ENCODE data around the gene NT5M. TPM values are rescaled to one million over a fixed set of nuclear protein-coding genes. Genes with fewer than 3 reads are reported as not detected.
A peak's percentile ranks its signal among the peaks of the same experiment; 100 is the strongest.

The NT5M gene
- total RNA-seq, 1 donor from 2014 or later = 1.9 TPM

DNA sequence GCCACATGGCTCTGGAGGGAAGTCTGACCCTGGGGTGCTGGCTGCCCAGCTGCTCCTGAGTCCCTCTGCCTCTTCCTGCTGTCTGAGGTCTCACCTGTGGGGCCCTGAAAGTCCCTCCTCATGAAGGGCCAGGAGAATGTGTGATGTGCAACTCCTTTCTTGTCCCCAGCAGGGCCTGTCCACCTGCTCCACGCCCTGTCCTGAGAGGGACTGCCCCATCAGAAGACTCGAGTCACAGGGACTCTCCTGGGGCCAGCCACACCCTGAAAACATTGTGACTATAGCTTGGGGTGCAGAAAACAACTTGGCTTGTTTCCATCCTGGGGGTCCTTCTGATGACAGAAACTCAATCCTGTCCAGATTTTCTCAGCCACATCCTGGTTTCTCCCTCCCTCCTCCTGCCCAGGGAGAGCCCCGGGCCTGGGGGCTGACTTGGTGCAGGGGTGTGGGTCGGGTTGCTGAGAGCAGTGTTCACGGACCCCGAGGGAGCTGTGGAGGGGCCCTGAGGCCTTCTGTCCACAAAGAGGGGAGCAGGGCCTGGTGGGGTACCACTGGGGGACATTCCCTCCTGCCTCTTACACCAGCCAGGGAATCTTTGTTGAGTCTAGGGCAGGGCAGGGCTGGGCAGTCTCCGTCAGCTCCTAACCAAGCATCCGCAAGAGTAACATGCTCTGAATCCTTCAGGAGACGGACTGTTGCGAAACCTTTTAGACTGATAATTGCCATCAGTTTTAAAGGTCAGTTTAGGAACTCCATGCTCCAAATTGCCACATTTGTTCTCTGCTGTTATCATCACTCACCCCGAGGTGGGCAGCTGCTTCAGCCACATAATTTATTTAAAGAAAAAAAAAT lies 45.9 kb downstream of the NT5M start:
- Histone ChIP-seq H3K36me3 (no peaks in the 10 kb centered on the region), H3K27ac (no peak overlapping the region), H3K27me3 (no peaks in the 10 kb centered on the region), H3K4me3 (no peak overlapping the region), H3K9me3 (no peaks in the 10 kb centered on the region), H3K4me1 (no peaks in the 10 kb centered on the region)
- intact Hi-C loops (cut with DNase I) = no loop called here
- DNase-seq (peak; percentile 40), ATAC-seq (no peak)
- TF ChIP-seq CTCF (IDR thresholded peaks at IDR 0.05) = no peak

- intact Hi-C loops (cut with DNase I) = no loop called here
- Histone ChIP-seq H3K27me3 (no peaks in the 10 kb centered on the region), H3K9me3 (no peaks in the 10 kb centered on the region), H3K27ac (no peak overlapping the region), H3K4me1 (no peaks in the 10 kb centered on the region), H3K4me3 (no peak overlapping the region), H3K36me3 (no peaks in the 10 kb centered on the region)
- ATAC-seq = no peak
- no peak for TF ChIP-seq CTCF (IDR thresholded peaks at IDR 0.05)
- DNase-seq = peak; percentile 41
These were observed 46.5 kb downstream of the NT5M start for GRCh38 chr17:17349724-17350106.

- no peak for ATAC-seq
- TF ChIP-seq CTCF (IDR thresholded peaks at IDR 0.05) = no peak
- peak; percentile 60 for DNase-seq
- Histone ChIP-seq H3K36me3 (no peaks in the 10 kb centered on the region), H3K4me1 (peaks cover 5% of the 10 kb centered on the region), H3K9me3 (no peaks in the 10 kb centered on the region), H3K27ac (no peak overlapping the region), H3K4me3 (no peak overlapping the region), H3K27me3 (no peaks in the 10 kb centered on the region)
- intact Hi-C loops (cut with DNase I) = no loop called here
These were observed 47.5 kb downstream of the NT5M start for GRCh38 chr17:17350491-17351355.

- no peaks in the 10 kb centered on the region for H3K9me3 ChIP-seq
- H3K36me3 ChIP-seq = no peaks in the 10 kb centered on the region
- H3K4me3 ChIP-seq = no peak overlapping the region
- peak; percentile 44 for DNase-seq
- no peak for TF ChIP-seq CTCF (IDR thresholded peaks at IDR 0.05)
- H3K27me3 ChIP-seq = no peaks in the 10 kb centered on the region
- intact Hi-C loops (cut with DNase I) = no loop called here
- no peak overlapping the region for H3K27ac ChIP-seq
- peaks cover 5% of the 10 kb centered on the region for H3K4me1 ChIP-seq
- no peak for ATAC-seq
These were observed 48.3 kb downstream of the NT5M start for GRCh38 chr17:17351356-17351891.

DNA sequence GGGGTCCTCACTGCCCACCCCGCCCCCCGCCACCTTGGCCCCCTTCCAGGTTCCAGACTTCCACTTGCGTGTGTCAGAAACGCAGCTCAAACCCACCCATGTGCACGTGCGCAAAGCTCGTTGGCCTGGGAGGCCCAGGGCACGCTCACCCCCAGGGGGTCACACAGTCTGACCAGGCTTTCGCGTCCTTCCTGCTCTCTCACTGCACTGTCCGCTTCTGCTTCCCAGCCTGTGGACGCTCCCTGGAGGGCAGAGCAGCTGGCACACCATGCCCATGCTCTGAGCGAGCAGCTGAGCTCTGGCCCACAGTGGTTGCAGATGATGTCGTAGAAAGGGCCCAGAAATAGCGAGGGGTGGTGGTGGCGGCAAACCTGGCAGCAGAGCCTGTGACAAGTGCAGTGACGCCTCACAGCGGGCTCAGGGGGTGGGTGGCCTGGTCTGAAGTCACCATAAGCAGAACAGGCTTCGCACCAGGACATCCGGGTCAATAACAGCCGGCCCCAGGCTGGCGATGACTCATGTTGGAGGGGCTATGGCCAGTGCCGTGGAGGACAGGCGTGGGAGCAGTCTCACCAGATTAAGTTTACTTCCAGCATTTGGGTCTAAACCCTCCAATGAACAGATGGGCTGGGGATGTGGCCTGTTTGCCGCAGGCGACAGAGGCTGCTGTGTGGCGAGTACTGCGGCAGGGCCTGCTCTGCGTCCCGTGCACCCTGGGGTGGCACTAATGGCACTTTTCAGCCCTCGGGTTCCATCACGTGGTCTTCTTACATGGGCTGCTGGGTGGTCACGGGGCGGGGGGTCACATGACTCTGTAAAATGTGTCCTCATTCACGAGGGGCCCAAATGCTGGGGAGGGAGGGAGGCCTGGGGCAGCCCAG lies 49.0 kb downstream of the NT5M start:
- no peaks in the 10 kb centered on the region for H3K27me3 ChIP-seq
- TF ChIP-seq CTCF (IDR thresholded peaks at IDR 0.05) = no peak
- DNase-seq (peak; percentile 65), ATAC-seq (no peak)
- no peak overlapping the region for H3K27ac ChIP-seq
- peaks cover 5% of the 10 kb centered on the region for H3K4me1 ChIP-seq
- no peaks in the 10 kb centered on the region for H3K9me3 ChIP-seq
- no peak overlapping the region for H3K4me3 ChIP-seq
- H3K36me3 ChIP-seq = no peaks in the 10 kb centered on the region
- intact Hi-C loops (cut with DNase I) = no loop called here

All from upper lobe of right lung (tissue), 1 donor.